HG03159 (cell line): ENCODE measurements around the gene SOWAHC.
A peak's percentile ranks its signal among the peaks of the same experiment; 100 is the strongest.
"Not testable (repeated sequence)": the region's sequence is repeated elsewhere in the genome, so short reads cannot be mapped to it uniquely, and the experiment has no call there.

Source experiments
- ATAC-seq: cut with Tn5 transposase; IDR thresholded peaks from one replicate; pipeline ENCODE4 v1.9.1; 2021; ENCODE audit warnings: mild to moderate bottlenecking, moderate library complexity; ENCODE audit not compliant: unreplicated experiment

Gene SOWAHC, protein sequence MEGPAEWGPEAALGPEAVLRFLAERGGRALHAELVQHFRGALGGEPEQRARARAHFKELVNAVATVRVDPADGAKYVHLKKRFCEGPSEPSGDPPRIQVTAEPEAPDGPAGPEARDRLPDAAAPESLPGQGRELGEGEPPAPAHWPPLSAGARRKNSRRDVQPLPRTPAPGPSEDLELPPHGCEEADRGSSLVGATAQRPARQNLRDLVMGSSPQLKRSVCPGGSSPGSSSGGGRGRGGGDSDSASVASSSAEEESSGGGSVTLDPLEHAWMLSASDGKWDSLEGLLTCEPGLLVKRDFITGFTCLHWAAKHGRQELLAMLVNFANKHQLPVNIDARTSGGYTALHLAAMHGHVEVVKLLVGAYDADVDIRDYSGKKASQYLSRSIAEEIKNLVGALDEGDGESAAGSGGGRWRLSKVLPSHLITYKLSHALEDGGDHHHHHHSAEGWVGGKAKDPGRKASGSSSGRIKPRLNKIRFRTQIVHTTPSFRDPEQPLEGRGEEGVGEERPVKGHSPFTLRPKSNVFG

DNA sequence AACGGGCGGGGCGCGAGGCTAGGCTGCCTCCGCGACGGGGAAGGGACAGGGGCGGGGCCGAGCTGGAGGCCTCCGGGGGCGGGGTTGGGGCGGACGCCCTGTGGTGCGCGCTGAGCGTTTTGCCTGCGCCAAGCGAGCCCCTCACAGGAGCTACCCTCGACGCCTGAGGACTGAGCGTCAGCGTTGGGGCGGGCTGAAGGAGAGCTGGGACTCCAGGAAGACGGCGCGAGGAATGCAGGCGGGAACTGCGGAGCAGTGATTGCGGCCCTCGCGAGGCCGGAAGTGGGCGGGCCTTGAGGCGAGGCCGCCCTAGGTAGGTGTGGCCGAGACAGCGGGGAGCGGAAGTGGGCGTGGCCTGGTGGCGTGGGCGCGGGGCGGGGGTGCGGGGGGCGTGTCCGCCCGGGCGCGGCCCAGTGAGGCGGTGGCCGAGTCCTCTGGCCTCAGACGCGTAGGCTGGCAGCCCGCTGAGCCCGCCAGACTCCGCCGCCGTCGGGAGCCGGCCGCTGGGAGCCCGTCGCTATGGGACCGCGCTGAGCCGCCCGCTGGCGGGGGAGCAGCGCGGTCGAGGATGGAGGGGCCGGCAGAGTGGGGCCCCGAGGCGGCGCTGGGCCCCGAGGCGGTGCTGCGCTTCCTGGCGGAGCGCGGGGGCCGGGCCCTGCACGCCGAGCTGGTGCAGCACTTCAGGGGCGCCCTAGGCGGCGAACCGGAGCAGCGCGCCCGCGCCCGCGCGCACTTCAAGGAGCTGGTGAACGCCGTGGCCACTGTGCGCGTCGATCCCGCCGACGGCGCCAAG lies at the start of gene SOWAHC, which contains the start of gene SEPTIN10:
SOWAHC (plus strand) TSS at position 443 of the 793 bp plus-strand sequence; CDS start at position 569, 126 bp downstream.
SEPTIN10 (minus strand) TSS at position 45 of the 793 bp plus-strand sequence. CDS start 139 bp downstream, outside the sequence.
- peak; percentile 84 for ATAC-seq

DNA sequence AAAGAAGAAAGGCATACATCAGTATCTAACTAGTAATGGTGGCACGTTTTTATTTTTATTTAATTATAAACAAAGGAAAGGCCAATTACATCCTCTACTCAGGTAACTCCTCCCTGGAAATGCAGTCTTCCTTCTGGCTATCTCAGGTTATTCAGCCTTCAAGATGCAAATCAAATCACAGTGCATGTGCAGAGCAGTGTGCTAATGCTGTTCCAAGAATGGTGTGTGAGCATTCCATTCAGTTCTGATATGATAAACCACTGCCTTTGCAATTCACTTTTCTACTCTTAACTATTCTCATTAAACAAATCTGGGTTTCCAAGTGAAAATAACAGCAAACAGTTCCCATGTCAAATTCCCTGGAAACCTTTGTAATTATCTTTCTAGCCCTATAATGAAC lies 38.8 kb upstream of the SOWAHC start:
- no peak for ATAC-seq

DNA sequence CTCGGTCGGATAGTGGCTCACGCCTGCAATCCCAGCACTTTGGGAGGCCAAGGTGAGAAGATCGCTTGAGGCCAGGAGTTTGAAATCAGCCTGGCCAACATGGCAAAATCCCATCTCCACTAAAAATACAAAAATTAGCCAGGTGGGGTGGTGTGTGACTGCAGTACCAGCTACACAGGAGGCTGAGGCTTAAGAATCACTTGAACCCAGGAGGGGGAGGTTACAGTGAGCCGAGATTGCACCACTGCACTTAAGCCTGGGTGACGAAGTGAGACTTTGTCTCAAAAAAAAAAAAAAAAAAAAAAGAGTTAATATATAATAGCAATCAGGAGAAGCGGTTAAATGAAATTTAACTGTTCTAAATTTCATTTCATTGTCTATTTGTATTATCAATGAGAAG lies 36.5 kb upstream of the SOWAHC start:
- ATAC-seq = not testable (repeated sequence)

DNA sequence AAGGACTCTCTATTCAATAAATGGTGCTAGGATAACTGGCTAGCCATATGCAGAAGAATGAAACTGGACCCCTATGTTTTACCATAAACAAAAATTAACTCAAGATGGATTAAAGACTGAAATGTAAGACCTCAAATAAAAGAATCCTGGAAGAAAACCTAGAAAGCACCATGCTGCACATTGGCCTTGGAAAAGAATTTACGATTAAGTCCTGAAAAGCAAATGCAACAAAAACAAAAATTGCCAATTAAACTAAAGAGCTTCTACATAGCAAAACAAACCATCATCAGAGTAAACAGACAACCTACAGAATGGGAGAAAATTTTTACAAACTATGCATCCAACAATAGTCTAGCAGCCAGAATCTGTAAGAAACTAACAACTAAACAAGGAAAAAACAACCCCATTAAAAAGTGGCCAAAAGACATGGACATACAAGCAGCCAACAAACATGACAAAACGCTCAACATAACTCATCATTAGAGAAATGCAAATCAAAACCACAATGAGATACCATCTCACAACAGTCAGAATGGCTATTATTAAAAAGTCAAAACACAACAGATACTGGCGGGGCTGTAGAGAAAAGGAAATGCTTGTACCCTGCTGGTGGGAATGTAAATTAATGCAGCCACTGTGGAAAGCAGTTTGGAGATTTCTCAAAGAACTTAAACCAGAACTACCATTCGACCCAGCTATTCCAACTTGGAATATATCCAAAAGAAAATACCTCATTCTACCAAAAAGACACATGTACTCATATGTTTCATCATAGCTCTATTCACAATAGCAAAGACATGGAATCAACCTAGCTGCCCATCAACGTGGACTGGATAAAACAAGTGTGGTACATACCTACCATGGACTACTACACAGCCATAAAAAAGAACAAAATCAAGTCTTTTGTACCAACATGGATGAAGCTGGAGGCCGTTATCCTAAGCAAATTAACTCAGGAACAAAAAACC lies 31.0 kb upstream of the SOWAHC start:
- no peak for ATAC-seq

DNA sequence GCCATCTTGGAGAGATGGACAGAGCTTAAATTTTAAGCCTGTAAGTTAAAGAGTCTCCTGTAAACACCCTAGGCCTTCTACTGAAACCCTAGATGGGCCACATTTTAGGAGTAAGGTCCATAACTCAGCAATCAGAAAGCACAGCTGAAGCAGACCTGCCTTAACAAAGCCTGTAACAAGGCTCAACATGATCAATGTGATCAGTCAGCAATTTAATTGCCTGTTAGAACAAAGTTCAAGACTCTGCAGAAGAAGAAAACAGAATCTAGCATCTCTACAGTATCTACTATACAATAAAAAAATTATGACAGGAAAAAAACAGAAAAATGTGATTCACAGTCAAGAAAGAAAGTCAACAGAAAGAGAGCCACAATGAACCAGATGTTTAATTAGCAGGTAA lies 27.5 kb upstream of the SOWAHC start:
- no peak for ATAC-seq

DNA sequence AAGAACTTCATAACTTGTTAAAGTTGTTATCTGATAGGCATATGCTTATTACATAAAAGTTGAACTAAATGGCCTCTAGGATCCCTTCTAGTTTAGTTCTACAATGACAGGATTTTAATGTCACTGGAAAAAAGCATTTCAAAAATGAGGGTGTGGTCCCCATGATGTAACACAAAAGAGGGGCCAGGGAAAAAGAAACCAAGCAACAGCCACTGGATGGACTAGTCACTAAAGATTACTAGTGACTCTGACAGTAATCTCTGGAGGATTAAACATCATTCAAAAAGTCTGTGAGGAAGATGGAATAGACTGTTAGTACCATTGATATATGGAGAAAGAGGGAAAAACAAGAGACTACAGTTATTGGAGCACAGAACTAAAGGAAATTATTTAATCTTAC lies 23.0 kb upstream of the SOWAHC start:
- ATAC-seq = no peak

DNA sequence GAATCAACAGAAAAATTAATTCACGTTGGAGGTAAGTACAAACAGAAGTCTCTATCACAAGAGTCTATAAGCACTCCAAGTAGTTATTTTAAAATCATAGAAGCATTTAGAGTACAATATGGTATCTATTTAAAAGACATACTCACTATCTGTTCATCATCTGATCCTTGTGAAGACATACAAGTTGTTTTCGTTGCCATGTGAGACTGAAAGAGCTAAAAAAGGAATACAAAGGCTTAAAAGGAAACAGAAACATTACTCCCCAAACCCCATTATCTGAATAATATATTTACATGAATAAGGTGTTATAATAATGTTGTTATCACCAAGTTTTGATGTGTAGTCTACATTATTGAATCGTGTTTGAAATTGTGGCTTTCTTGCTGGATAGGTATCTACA lies 21.3 kb upstream of the SOWAHC start:
- no peak for ATAC-seq

DNA sequence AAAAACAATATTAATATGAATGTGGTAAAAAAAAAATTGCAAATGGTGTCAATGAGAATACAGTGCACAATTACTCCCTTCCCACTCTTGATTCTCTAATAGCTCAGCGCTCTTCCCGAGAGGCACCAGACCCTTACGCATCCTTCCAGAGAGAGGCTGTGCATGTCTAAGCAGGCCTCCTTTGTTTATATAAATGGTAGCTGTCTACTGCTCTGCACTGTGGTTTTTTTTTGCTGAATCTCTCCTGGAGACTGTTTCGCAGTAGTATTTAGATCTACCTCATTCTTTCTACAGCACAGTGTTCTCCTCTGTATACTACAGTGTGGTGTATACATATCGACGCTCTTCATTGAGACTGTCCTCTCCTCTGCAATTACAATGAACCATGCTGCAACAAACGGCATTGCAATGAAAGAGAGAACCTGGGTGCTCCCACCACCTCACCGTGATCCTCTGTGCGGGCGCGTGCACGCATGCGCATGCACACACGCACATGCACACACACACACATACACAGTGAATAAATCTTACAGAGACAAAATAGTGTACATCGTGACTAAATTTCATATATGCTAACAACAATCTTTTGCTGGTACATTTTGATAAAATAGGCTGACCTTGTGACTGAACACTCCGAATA lies 19.8 kb upstream of the SOWAHC start:
- ATAC-seq = no peak

DNA sequence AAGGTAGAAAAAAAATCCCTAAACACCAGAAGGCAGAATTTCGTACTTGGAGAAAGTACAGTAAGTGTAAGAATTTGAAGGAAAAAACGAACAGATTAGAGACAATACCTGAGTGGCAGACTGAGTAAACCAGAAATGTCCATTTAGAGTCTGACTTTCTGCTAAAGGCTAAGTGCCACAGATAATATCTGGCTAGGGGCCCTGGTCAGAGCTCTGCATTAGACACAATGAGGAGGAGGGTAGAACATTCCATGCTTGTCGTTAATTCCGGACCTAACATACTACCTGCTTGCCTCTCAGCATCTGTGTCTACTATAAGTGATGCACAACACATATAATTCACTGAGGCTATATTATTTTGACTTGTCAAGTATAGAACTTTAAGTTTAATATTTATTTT lies 18.5 kb upstream of the SOWAHC start:
- no peak for ATAC-seq

DNA sequence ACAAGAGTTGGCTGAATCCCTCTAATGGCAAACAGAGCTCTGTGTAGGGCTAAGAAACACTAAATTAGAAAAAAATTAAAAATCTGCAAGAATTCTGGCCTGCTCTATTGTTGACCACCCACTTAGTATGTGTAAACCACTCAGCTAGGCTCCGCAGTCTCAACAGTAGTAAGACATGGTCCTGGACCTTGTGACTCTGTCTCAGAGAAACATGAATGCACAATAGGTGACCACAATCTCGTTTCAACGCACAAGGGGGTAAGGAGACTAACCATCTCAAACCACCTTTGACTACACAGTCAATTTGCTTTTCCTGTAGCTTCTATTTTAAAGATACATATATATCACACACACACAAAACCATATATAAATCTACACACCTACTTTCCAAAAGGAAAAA lies 16.9 kb upstream of the SOWAHC start:
- no peak for ATAC-seq

DNA sequence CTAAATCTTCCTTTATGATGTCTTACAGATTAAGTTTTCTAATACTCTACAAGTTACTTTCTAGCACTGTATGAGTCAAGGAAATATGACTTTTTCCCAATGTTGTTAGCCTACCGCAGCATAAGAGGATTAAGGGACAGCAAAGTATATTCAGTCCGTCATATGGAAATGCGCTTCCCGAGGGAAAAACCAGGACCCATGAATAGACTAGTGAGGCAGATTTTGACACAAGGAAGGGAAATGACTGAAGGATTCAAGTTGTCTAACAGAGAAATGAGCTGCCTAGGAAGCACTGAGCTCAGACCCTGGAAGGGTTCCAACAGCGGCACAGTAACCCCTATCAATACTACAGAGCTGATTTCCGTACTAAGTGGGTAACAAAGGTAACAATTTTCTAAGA lies 12.4 kb upstream of the SOWAHC start:
- ATAC-seq = no peak

DNA sequence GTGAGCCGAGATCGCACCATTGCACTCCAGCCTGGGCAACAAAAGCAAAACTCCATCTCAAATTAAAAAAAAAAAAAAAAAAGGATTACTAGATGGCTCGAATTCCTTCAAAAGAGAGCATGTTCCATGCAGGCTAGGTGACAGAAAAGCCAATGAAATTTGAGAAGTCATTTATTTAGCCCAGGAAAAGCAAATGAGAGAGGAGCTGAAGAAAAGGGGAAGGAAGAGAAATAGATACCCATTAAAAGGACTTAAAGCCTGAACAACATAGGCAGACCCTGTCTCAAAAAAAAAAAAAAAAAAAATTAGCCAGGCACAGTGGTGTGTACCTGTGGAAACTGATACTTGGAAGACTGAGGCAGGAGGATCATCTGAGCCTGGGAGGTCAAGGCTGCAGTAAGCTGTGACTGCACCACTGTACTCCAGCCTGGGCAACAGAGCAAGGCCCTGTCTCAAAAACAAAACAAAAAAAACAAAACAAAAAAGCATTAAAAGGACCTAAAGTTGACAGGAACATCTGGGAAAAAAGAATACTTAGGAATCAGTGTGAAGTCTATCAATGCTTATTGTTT lies 11.5 kb upstream of the SOWAHC start:
- ATAC-seq = no peak

DNA sequence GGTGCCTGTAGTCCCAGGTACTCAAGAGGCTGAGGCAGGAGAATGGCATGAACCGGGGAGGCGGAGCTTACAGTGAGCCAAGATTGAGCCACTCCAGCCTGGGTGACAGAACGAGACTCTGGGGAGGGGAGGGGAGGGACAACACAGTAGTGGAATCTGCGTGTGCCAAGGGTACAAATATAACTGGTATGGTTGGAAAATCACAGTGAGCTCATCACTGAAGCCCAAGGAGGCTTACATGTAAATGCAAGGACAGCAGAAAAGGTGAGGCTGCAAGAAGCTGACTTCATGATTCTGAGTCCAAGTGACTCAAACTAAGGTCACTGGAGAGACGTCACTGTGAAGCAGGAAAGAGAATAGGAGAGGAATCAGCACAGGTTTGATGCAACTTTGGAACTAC lies 9.6 kb upstream of the SOWAHC start:
- no peak for ATAC-seq

DNA sequence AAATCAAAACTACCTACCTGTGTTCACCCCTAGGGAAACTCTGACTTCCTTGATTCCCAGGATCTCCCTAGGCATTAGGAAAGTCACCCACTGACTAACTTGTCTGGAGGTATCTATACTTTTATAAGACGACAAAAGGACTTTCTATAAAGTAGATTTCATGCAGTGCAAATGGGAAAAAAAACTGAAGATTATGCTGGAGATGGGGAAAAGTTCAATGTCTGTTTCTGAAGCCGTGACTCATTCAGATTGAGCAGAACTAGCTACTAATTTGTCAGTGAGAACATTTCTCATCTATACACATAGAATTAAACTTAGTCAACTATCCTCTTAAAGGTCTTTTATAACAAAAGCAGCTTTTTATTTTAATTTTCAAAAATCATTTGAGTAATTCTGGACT lies 6.4 kb upstream of the SOWAHC start:
- ATAC-seq = no peak

DNA sequence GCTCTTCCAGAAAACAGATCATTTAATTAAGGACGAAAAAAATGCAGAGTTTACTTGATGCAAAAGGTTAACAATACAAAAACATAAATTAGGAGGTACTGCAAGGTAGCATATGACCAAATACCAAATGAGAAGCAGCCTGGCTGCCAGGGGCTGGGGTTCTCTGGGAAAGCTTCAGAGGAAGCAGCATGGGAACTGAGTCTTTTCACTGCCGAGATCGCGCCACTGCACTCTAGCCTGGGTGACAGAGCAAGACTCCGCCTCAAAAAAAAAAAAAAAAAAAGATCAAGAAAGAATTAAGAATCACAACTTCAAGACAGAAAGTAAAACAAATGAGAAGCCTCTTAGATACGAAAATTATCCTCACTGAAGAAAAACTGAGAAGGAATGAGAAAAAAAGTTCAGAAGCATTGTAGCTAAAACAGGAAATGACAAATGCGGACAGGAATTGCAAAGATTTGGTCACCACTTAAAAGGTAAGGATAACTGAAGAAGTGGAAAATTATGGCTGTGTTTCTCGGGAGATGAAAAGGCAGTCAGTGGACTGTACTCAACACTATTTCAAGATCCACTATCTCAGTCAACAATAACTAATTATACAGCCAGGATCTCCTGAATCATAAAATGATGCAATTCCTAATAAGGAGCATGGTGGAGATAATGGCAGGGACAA lies 4.7 kb upstream of the SOWAHC start:
- ATAC-seq = no peak

DNA sequence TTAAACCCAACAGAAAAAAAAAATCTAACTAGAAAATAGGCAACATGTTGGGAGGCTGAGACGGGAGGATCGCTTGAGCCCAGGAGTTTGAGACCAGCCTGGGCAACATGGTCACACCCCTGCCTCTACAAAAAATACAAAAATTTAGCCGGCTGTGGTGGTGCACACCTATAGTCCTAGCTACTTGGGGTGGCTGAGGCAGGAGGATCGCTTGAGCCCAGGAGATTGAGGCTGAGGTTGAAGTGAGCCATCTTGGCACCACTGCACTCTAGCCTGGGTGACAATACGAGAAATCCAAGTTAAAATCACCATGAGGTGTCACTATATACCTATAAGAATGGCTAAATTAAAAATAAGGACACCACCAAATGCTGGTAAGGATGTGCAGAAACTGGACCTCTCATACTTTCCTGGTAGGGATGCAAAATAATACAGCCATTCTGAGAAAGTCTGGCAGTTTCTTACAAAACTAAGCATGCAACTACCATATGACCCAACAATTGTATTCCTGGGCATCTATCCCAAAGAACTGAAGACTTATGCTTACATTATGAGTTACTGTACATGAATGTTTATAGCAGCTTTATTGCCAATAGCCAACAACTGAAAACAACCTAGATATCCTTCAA lies 2.6 kb upstream of the SOWAHC start:
- ATAC-seq = no peak

DNA sequence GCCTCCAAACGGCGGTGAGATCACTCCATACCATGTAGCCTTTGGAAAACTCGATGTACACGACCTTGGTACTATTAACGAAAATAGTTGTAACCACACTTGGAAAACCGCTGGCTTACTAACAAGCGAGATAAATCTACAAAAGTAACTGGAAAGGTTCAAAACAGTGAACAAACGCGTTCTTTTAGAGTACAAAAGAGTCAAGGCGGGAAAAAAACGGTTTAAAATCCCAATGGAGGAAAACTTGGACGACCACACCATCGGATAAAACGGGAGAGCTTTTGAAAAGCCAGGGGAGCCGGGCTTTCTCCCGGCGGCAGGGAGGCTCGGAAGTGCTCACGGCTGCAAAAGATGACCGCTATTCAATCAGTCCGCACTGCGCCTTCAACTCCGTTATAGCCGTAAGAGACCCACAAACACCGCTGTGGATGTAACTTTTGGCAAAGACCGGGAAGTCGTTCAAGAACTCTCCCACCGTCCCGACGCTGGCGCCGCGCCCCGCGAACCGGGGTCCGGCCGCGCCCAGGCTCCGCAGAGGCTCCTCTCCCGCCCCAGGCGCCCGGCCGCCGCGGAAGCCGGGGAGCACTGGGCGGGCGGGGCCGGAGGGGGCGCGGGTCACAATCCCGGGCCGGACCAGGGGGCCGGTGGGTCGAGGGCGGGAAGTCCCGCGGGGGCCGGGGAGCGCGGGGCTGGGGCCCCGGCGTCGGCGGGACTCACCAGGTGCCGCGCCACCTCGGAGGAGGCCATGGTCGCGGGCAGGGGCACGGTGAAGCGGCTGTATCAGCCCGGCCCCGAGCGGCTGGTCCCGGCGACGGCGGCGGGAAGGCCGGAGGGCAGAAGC lies 863 bp upstream of the SOWAHC start:
- peak; percentile 12 for ATAC-seq
